T-cell (primary cell): ENCODE measurements around the gene SRSF12. TPM values are rescaled to one million over a fixed set of nuclear protein-coding genes. Genes with fewer than 3 reads are reported as not detected.

Experiments
- ATAC-seq, 4 experiments: fragments of 200-7000 bp in 3 of 4; fragments of 150-1000 bp in 1 of 4; cut with Tn5 transposase; replicated peaks in 1 of 4; 1 replicate in 3 of 4; 2 replicates in 1 of 4; pipeline ENCODE4 v1.10.0; 2021; ENCODE audit warnings: moderate library complexity in 3 of 4, mild to moderate bottlenecking in 2 of 4, moderate number of reproducible peaks in 1 of 4
- CTCF ChIA-PET, 2 donors: fragments of 300-600 bp; sonication (Branson Sonifier 250); formaldehyde crosslinking; loops; one replicate each; lab custom pipeline; 2022; ENCODE audit warnings: antibody characterized with exemption in 2 of 2; lab: Charles Lee
- POLR2A ChIA-PET, 2 donors: fragments of 300-600 bp; sonication (Branson Sonifier 250); formaldehyde crosslinking; loops; one replicate each; lab custom pipeline; 2022; ENCODE audit warnings: antibody characterized with exemption in 2 of 2; lab: Charles Lee
- DNase-seq, 35 experiments: peaks; one replicate each; pipeline versions ENCODE4 v3.0.0 to v3.0.0-alpha.2; 2013 to 2023
- H3K27ac ChIP-seq: one replicate; pipeline ENCODE4 v1.5.1; 2013; ENCODE audit warnings: low read length
- H3K27me3 ChIP-seq, 2 experiments: replicated peaks in 1 of 2; 1 replicate in 1 of 2; 2 replicates in 1 of 2; pipeline versions ENCODE4 v1.6.1 to v1.7.0; 2013; ENCODE audit warnings: low read length in 1 of 2, mixed read lengths in 1 of 2; ENCODE audit not compliant: control insufficient read depth in 2 of 2, insufficient read depth in 2 of 2; ENCODE audit errors: extremely low read depth in 1 of 2
- H3K36me3 ChIP-seq, 2 donors: 1 replicate in 1 of 2; 2 replicates in 1 of 2; pipeline versions ENCODE4 v1.6.1 to v1.7.0; 2013; ENCODE audit warnings: low read length in 1 of 2; ENCODE audit not compliant: control insufficient read depth in 2 of 2, insufficient read depth in 1 of 2; ENCODE audit errors: extremely low read depth in 1 of 2
- H3K4me1 ChIP-seq, 2 experiments: 1 replicate in 1 of 2; 2 replicates in 1 of 2; pipeline versions ENCODE4 v1.6.1 to v1.7.0; 2013; ENCODE audit warnings: low read length in 2 of 2, mixed read lengths in 1 of 2; ENCODE audit not compliant: insufficient read depth in 2 of 2, control insufficient read depth in 1 of 2; ENCODE audit errors: extremely low read depth in 1 of 2
- H3K4me3 ChIP-seq, 2 donors: 1 replicate in 1 of 2; 2 replicates in 1 of 2; pipeline versions ENCODE4 v1.5.1 to v1.7.0; 2013; ENCODE audit warnings: mild to moderate bottlenecking in 2 of 2, low read length in 1 of 2, moderate library complexity in 1 of 2; ENCODE audit not compliant: control insufficient read depth in 1 of 2; ENCODE audit errors: extremely low read depth in 1 of 2
- H3K9me3 ChIP-seq: 2 replicates; pipeline ENCODE4 v1.7.0; 2013
- H3K27ac Mint-ChIP-seq, 2 donors: one replicate each; pipeline ENCODE4 v1.8.0; 2020 to 2021; ENCODE audit warnings: mild to moderate bottlenecking in 2 of 2, mixed read lengths in 2 of 2
- H3K27me3 Mint-ChIP-seq, 2 donors: one replicate each; pipeline ENCODE4 v1.8.0; 2021 to 2022; ENCODE audit warnings: mixed read lengths in 2 of 2
- H3K36me3 Mint-ChIP-seq: one replicate; pipeline ENCODE4 v1.8.0; 2021; ENCODE audit warnings: mixed read lengths
- H3K4me1 Mint-ChIP-seq, 3 donors: one replicate each; pipeline ENCODE4 v1.8.0; 2020 to 2022; ENCODE audit warnings: mixed read lengths in 3 of 3, mild to moderate bottlenecking in 1 of 3
- H3K4me3 Mint-ChIP-seq, 3 donors: one replicate each; pipeline ENCODE4 v1.8.0; 2020 to 2022; ENCODE audit warnings: mild to moderate bottlenecking in 3 of 3, mixed read lengths in 3 of 3, moderate library complexity in 3 of 3
- H3K9me3 Mint-ChIP-seq, 3 donors: one replicate each; pipeline ENCODE4 v1.8.0; 2020 to 2022; ENCODE audit warnings: mixed read lengths in 3 of 3
- WGBS: methylation state at CpG from one replicate; pipeline ENCODE4 v1.1.5; 2013; ENCODE audit warnings: missing lambda C conversion rate; ENCODE audit not compliant: insufficient coverage; 5-methylcytosine and 5-hydroxymethylcytosine counted together
- total RNA-seq, 35 experiments: library from RNA in 6 of 35; stranded (reverse) in 6 of 35; fragments of 120-200 nt in 1 of 35; gene quantifications; one replicate each; pipeline versions ENCODE4 v1.2.1 to v1.2.4 and lab custom pipeline; 2013 to 2026

The SRSF12 gene
- total RNA-seq, 5 donors from 2014 or later (not counting 1 experiment from before 2014, with no cell fraction given), result not detected

GRCh38 chr6:89098461-89098860 is 19.4 kb downstream of the SRSF12 start:
- Mint-ChIP-seq H3K4me3 (no peak overlapping the region), H3K27me3 (no peaks in the 10 kb centered on the region), H3K4me1 (peaks cover 0 to 4% (median 0%) of the 10 kb centered on the region in 3 donors), H3K27ac (no peak overlapping the region), H3K36me3 (peaks cover 4% of the 10 kb centered on the region), H3K9me3 (no peaks in the 10 kb centered on the region)
- H3K27me3 ChIP-seq, result no peaks in the 10 kb centered on the region
- no peak overlapping the region for H3K4me3 ChIP-seq
- no peaks in the 10 kb centered on the region for H3K4me1 ChIP-seq
- POLR2A ChIA-PET, result interaction anchor here in 1 of 2 donors (0.5 to 1.2 kb wide), 5 partner anchors 15 to 22 kb away, joined by 3 to 15 read pairs (median 5); partner anchors contain the start of gene PNRC1
- DNase-seq, result no peak
- WGBS, result 24% methylated on average over 7 of the region's 8 CpGs
- no peak overlapping the region for H3K27ac ChIP-seq
- no peaks in the 10 kb centered on the region for H3K36me3 ChIP-seq
- ATAC-seq, result no peak
- CTCF ChIA-PET, result interaction anchor here in 1 of 2 donors (1.0 kb wide), 1 partner anchor 116 kb away, joined by 3 read pairs; no protein-coding TSS in a partner anchor
- H3K9me3 ChIP-seq, result no peaks in the 10 kb centered on the region

GRCh38 chr6:89087881-89088280 is 30.0 kb downstream of the SRSF12 start:
- DNase-seq (no peak), ATAC-seq (no peak)
- Mint-ChIP-seq H3K27me3 (no peaks in the 10 kb centered on the region), H3K36me3 (peaks cover 38% of the 10 kb centered on the region), H3K4me1 (peaks cover 57 to 67% (median 62%) of the 10 kb centered on the region in 3 donors), H3K9me3 (no peaks in the 10 kb centered on the region), H3K4me3 (no peak overlapping the region), H3K27ac (peak overlapping the region in 1 of 2 donors; percentile 9)
- Histone ChIP-seq H3K27ac (no peak overlapping the region), H3K4me3 (no peak overlapping the region), H3K9me3 (no peaks in the 10 kb centered on the region), H3K27me3 (no peaks in the 10 kb centered on the region), H3K36me3 (peaks cover 0 to 35% of the 10 kb centered on the region in 2 donors), H3K4me1 (peaks cover 20 to 22% of the 10 kb centered on the region in 2 experiments)
- CTCF ChIA-PET, result interaction anchor here (0.6 to 1.4 kb wide), 4 partner anchors 18 to 994 kb away, joined by 3 to 5 read pairs (median 3); no protein-coding TSS in a partner anchor
- POLR2A ChIA-PET, result interaction anchor here (0.8 to 1.5 kb wide), 2 partner anchors 14 to 32 kb away, joined by 3 to 4 read pairs; no protein-coding TSS in a partner anchor
- WGBS, result no CpG with 5 or more reads among the region's 1 CpG

- Histone ChIP-seq H3K36me3 (peaks cover 0 to 42% of the 10 kb centered on the region in 2 donors), H3K27ac (no peak overlapping the region), H3K4me1 (peaks cover 21 to 26% of the 10 kb centered on the region in 2 experiments), H3K4me3 (no peak overlapping the region), H3K27me3 (no peaks in the 10 kb centered on the region), H3K9me3 (no peaks in the 10 kb centered on the region)
- ChIA-PET CTCF (interaction anchor here (0.6 to 0.8 kb wide), 3 partner anchors 32 to 1886 kb away, joined by 3 to 6 read pairs (median 3); partner anchors contain the start of gene SRSF12 (in 1 of the 2)), POLR2A (interaction anchor here (0.6 to 1.5 kb wide), 7 partner anchors 11 to 1536 kb away, joined by 3 to 5 read pairs (median 3); partner anchors contain the start of gene PM20D2 (in 1 of the 2))
- peak overlapping the region in 2 of 3 donors; percentile 47 to 96 for H3K4me3 Mint-ChIP-seq
- ATAC-seq (no peak), DNase-seq (no peak)
- WGBS, result 90% methylated on average over 2 of the region's 12 CpGs
- peaks cover 59 to 69% (median 66%) of the 10 kb centered on the region in 3 donors for H3K4me1 Mint-ChIP-seq
- no peaks in the 10 kb centered on the region for H3K9me3 Mint-ChIP-seq
- H3K27ac Mint-ChIP-seq, result no peak overlapping the region
- H3K36me3 Mint-ChIP-seq, result peaks cover 45% of the 10 kb centered on the region
- no peaks in the 10 kb centered on the region for H3K27me3 Mint-ChIP-seq
Observed at GRCh38 chr6:89085409-89086205, 32.3 kb downstream of the SRSF12 start.

GRCh38 chr6:89084954-89085353 is 32.9 kb downstream of the SRSF12 start:
- no peak for ATAC-seq
- H3K9me3 Mint-ChIP-seq, result no peaks in the 10 kb centered on the region
- H3K4me1 Mint-ChIP-seq, result peaks cover 55 to 65% (median 61%) of the 10 kb centered on the region in 3 donors
- Histone ChIP-seq H3K4me3 (no peak overlapping the region), H3K27ac (no peak overlapping the region), H3K9me3 (no peaks in the 10 kb centered on the region), H3K27me3 (no peaks in the 10 kb centered on the region), H3K4me1 (peaks cover 21 to 26% of the 10 kb centered on the region in 2 experiments), H3K36me3 (peaks cover 0 to 42% of the 10 kb centered on the region in 2 donors)
- DNase-seq, result no peak
- H3K27me3 Mint-ChIP-seq, result no peaks in the 10 kb centered on the region
- WGBS, result no CpG with 5 or more reads among the region's 3 CpGs
- H3K27ac Mint-ChIP-seq, result peak overlapping the region; percentile 37 to 57
- CTCF ChIA-PET, result interaction anchor here (0.6 to 1.1 kb wide), 3 partner anchors 19 to 60 kb away, joined by 3 to 6 read pairs (median 5); no protein-coding TSS in a partner anchor
- POLR2A ChIA-PET, result interaction anchor here in 1 of 2 donors (0.6 to 1.5 kb wide), 4 partner anchors 11 to 1535 kb away, joined by 3 to 6 read pairs (median 5); partner anchors contain the start of gene PM20D2
- peaks cover 45% of the 10 kb centered on the region for H3K36me3 Mint-ChIP-seq
- H3K4me3 Mint-ChIP-seq, result peak overlapping the region; percentile 41 to 96 (median 47)

- ChIA-PET POLR2A (interaction anchor here (0.6 to 1.5 kb wide), 3 partner anchors 10 to 61 kb away, joined by 4 to 6 read pairs (median 5); partner anchors contain the start of gene PM20D2 (in 1 of the 2)), CTCF (interaction anchor here (0.6 to 1.1 kb wide), 3 partner anchors 20 to 60 kb away, joined by 3 to 6 read pairs (median 5); no protein-coding TSS in a partner anchor)
- H3K9me3 ChIP-seq, result no peaks in the 10 kb centered on the region
- H3K9me3 Mint-ChIP-seq, result no peaks in the 10 kb centered on the region
- no peaks in the 10 kb centered on the region for H3K27me3 Mint-ChIP-seq
- peaks cover 45% of the 10 kb centered on the region for H3K36me3 Mint-ChIP-seq
- ATAC-seq (no peak), DNase-seq (no peak)
- H3K27ac ChIP-seq, result no peak overlapping the region
- peak overlapping the region; percentile 37 to 57 for H3K27ac Mint-ChIP-seq
- peaks cover 21 to 26% of the 10 kb centered on the region in 2 experiments for H3K4me1 ChIP-seq
- peaks cover 0 to 42% of the 10 kb centered on the region in 2 donors for H3K36me3 ChIP-seq
- no peak overlapping the region for H3K4me3 ChIP-seq
- H3K27me3 ChIP-seq, result no peaks in the 10 kb centered on the region
- H3K4me3 Mint-ChIP-seq, result peak overlapping the region; percentile 41 to 96 (median 47)
- H3K4me1 Mint-ChIP-seq, result peaks cover 51 to 61% (median 61%) of the 10 kb centered on the region in 3 donors
Observed at GRCh38 chr6:89084542-89084941, 33.3 kb downstream of the SRSF12 start.

- Histone ChIP-seq H3K4me1 (peaks cover 36% of the 10 kb centered on the region in 2 experiments), H3K9me3 (no peaks in the 10 kb centered on the region), H3K36me3 (peaks cover 0 to 42% of the 10 kb centered on the region in 2 donors), H3K27me3 (no peaks in the 10 kb centered on the region), H3K27ac (peak overlapping the region; percentile 98), H3K4me3 (peak overlapping the region; percentile 73 to 97)
- Mint-ChIP-seq H3K27me3 (no peaks in the 10 kb centered on the region), H3K27ac (peak overlapping the region; percentile 87), H3K4me1 (peaks cover 44 to 59% (median 56%) of the 10 kb centered on the region in 3 donors), H3K4me3 (peak overlapping the region; percentile 92 to 96 (median 94)), H3K36me3 (peaks cover 43% of the 10 kb centered on the region), H3K9me3 (no peaks in the 10 kb centered on the region)
- ATAC-seq (no peak), DNase-seq (peak in 1 of 35 experiments; percentile 36)
- no CpG with 5 or more reads among the region's 9 CpGs for WGBS
- ChIA-PET CTCF (interaction anchor here in 1 of 2 donors (0.5 to 0.7 kb wide), 2 partner anchors 858 to 1928 kb away, joined by 3 read pairs; no protein-coding TSS in a partner anchor), POLR2A (interaction anchor here (0.6 to 2.3 kb wide), 12 partner anchors 15 to 1546 kb away, joined by 3 to 13 read pairs (median 4); partner anchors contain the start of gene PM20D2 (in 2 of the 2))
Observed at GRCh38 chr6:89082486-89082891, 35.4 kb downstream of the SRSF12 start.
